Hepatocyte (in vitro differentiated cells): ENCODE results near the gene GNPAT. TPM values are rescaled to one million over a fixed set of nuclear protein-coding genes. Genes with fewer than 3 reads are reported as not detected.

Experiments used
- DNase-seq: peaks from one replicate; pipeline ENCODE4 v3.0.0-alpha.2; 2016; ENCODE audit warnings: low spot score
- H2AFZ ChIP-seq: fragments of 200-600 bp; sonication (generic); 2 replicates; pipeline ENCODE4 v1.6.0; 2016; ENCODE audit warnings: antibody characterized with exemption, mild to moderate bottlenecking
- H3K27ac ChIP-seq: fragments of 200-600 bp; sonication (generic); 2 replicates; pipeline ENCODE4 v1.5.1; 2016; ENCODE audit warnings: mild to moderate bottlenecking
- H3K27me3 ChIP-seq: fragments of 200-600 bp; sonication (generic); 2 replicates; pipeline ENCODE4 v1.6.1; 2016
- H3K36me3 ChIP-seq: fragments of 200-600 bp; sonication (generic); replicated peaks from 2 replicates; pipeline ENCODE4 v1.5.1; 2016; ENCODE audit warnings: low read depth; ENCODE audit not compliant: insufficient read depth
- H3K4me1 ChIP-seq: fragments of 200-600 bp; sonication (generic); 2 replicates; pipeline ENCODE4 v1.5.1; 2016; ENCODE audit warnings: mild to moderate bottlenecking, moderate library complexity; ENCODE audit not compliant: insufficient read depth
- H3K4me2 ChIP-seq: fragments of 200-600 bp; sonication (generic); 2 replicates; pipeline ENCODE4 v1.6.0; 2016
- H3K4me3 ChIP-seq: fragments of 200-600 bp; sonication (generic); 2 replicates; pipeline ENCODE4 v1.5.1; 2016; ENCODE audit warnings: mild to moderate bottlenecking
- H3K79me2 ChIP-seq: fragments of 200-600 bp; sonication (generic); 2 replicates; pipeline ENCODE4 v1.6.0; 2017; ENCODE audit warnings: mild to moderate bottlenecking
- H3K9me2 ChIP-seq: fragments of 200-600 bp; sonication (generic); replicated peaks from 2 replicates; pipeline ENCODE4 v1.6.0; 2017; ENCODE audit warnings: mild to moderate bottlenecking; ENCODE audit not compliant: insufficient read depth
- H3K9me3 ChIP-seq: fragments of 200-600 bp; sonication (generic); 2 replicates; pipeline ENCODE4 v1.5.1; 2016; ENCODE audit warnings: low read depth, mild to moderate bottlenecking
- H4K20me1 ChIP-seq: fragments of 200-600 bp; sonication (generic); 2 replicates; pipeline ENCODE4 v1.6.0; 2016; ENCODE audit warnings: mild to moderate bottlenecking; ENCODE audit not compliant: insufficient read depth, poor library complexity, severe bottlenecking
- CTCF ChIP-seq: fragments of 200-600 bp; sonication (generic); IDR thresholded peaks from 2 replicates; pipeline ENCODE4 v1.5.1; 2016; ENCODE audit warnings: antibody characterized with exemption, mild to moderate bottlenecking; ENCODE audit not compliant: poor library complexity
- EZH2 ChIP-seq: fragments of 200-600 bp; sonication (generic); IDR thresholded peaks from 2 replicates; pipeline ENCODE4 v1.6.1; 2016; ENCODE audit warnings: antibody characterized with exemption, mild to moderate bottlenecking, borderline replicate concordance
- EZH2phosphoT487 ChIP-seq: fragments of 200-600 bp; sonication (generic); IDR thresholded peaks from one replicate; pipeline ENCODE4 v1.6.1; 2018; ENCODE audit warnings: antibody characterized with exemption, mild to moderate bottlenecking, low read depth, moderate library complexity; ENCODE audit not compliant: unreplicated experiment, severe bottlenecking
- WGBS: methylation state at CpG from one replicate; pipeline ENCODE4 v1.1.6; 2016; ENCODE audit warnings: low lambda C conversion rate; ENCODE audit errors: missing lambda C conversion rate; 5-methylcytosine and 5-hydroxymethylcytosine counted together
- polyA plus RNA-seq: library from polyadenylated mRNA; unstranded; fragments of >200 nt; fragmentation: Nextera tagmentation; extraction: Ambion mirVana; gene quantifications from 2 replicates; pipeline ENCODE4 v1.2.1, GENCODE V29; 2016
- total RNA-seq: library from RNA; depleted of rRNA; stranded (reverse); fragments of >200 nt; gene quantifications from 2 replicates; pipeline ENCODE4 v1.2.3, GENCODE V29; 2014

Gene GNPAT
- total and polyA plus RNA-seq, 2 experiments from 2014 or later = 40.8 to 63.9 TPM

DNA sequence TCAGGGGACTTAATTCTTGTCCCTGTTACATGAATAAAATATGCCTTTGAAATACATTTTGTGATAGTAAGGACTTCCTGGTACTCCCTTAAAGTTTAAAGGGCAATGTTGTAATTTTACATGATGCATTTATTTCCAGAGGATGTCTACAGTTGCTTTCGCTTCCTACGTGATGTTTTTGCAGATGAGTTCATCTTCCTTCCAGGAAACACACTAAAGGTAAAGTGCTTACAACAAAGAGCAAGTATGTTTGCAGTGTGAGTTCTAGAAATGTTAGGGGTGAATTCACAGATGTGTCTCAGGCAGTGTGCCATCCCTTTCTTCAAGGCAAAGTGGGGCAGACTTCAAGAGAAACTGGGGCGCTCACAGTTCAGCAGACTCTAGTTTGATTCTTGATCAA is 31.2 kb downstream of the GNPAT start:
- H3K27ac ChIP-seq = no peak overlapping the region
- 93% methylated on average over 3 of the region's 3 CpGs for WGBS
- H3K79me2 ChIP-seq = no peaks in the 10 kb centered on the region
- DNase-seq = no peak
- no peaks in the 10 kb centered on the region for H3K4me1 ChIP-seq
- TF ChIP-seq EZH2phosphoT487 = no peak
- TF ChIP-seq CTCF = no peak
- TF ChIP-seq EZH2 = no peak
- no peaks in the 10 kb centered on the region for H3K9me2 ChIP-seq
- H4K20me1 ChIP-seq = no peaks in the 10 kb centered on the region
- no peaks in the 10 kb centered on the region for H3K27me3 ChIP-seq
- no peak overlapping the region for H3K4me2 ChIP-seq
- no peak overlapping the region for H2AFZ ChIP-seq
- H3K4me3 ChIP-seq = no peak overlapping the region
- H3K9me3 ChIP-seq = no peaks in the 10 kb centered on the region
- H3K36me3 ChIP-seq = no peaks in the 10 kb centered on the region

GRCh38 chr1:231272880-231273279 is 31.9 kb downstream of the GNPAT start:
- no peaks in the 10 kb centered on the region for H3K9me2 ChIP-seq
- no peak overlapping the region for H3K27ac ChIP-seq
- H3K4me2 ChIP-seq = no peak overlapping the region
- no peaks in the 10 kb centered on the region for H4K20me1 ChIP-seq
- no peaks in the 10 kb centered on the region for H3K36me3 ChIP-seq
- 91% methylated on average over 2 of the region's 2 CpGs for WGBS
- H2AFZ ChIP-seq = no peak overlapping the region
- TF ChIP-seq EZH2phosphoT487 = no peak
- no peak for TF ChIP-seq EZH2
- no peak for TF ChIP-seq CTCF
- no peaks in the 10 kb centered on the region for H3K27me3 ChIP-seq
- no peaks in the 10 kb centered on the region for H3K79me2 ChIP-seq
- no peaks in the 10 kb centered on the region for H3K4me1 ChIP-seq
- DNase-seq = peak; percentile 9
- no peaks in the 10 kb centered on the region for H3K9me3 ChIP-seq
- H3K4me3 ChIP-seq = no peak overlapping the region

DNA sequence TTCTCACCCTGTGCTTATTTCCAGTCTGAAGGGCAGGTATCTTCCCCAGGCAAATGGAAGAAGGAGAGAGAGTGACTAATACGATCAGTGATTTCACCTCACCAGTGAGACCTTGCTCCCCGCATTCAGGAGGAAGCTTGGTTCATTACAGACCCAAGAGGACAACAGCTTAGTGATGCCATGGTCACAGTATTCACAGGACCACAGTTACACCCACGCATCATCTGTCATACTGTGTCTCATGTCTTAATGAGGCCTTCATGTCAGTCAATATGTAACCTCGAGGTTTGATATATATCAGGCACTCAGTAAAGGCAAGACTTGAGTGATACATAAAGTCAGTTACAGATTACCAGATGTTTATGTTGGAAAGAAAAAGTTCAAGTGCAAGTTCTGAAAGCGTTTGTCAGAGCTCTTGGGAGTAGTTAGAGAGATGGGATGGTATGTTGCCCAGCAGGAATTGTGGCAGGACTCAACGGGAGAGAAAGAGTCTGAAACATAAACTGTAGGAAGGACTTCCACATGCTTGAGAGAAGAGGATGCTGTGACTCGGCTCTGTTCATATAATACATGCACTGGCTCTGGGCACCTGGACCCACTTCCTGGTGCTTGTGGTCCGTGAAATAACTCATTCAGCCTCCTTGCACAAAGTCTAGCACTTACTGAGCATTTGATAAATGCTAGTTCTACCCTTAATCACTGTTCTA is 33.3 kb downstream of the GNPAT start:
- no peak for TF ChIP-seq CTCF
- TF ChIP-seq EZH2 = no peak
- TF ChIP-seq EZH2phosphoT487 = no peak
- no peak overlapping the region for H3K27ac ChIP-seq
- H3K4me2 ChIP-seq = no peak overlapping the region
- no peaks in the 10 kb centered on the region for H3K9me2 ChIP-seq
- H3K27me3 ChIP-seq = no peaks in the 10 kb centered on the region
- H3K9me3 ChIP-seq = no peaks in the 10 kb centered on the region
- no peak overlapping the region for H2AFZ ChIP-seq
- 93% methylated on average over 8 of the region's 8 CpGs for WGBS
- no peak overlapping the region for H3K4me3 ChIP-seq
- no peaks in the 10 kb centered on the region for H3K4me1 ChIP-seq
- H3K36me3 ChIP-seq = no peaks in the 10 kb centered on the region
- H4K20me1 ChIP-seq = no peaks in the 10 kb centered on the region
- H3K79me2 ChIP-seq = no peaks in the 10 kb centered on the region
- DNase-seq = no peak
